HL-60 (cell line): ENCODE results near the gene KLK1.

Experiments used
- DNase-seq, 2 experiments: peaks; one replicate each; pipeline ENCODE4 v3.0.0-alpha.2; 2010 to 2020; ENCODE audit warnings: low read depth in 1 of 2, low spot score in 1 of 2
- H3K27ac ChIP-seq: fragments of 250-450 bp; sonication (Bioruptor Pico); replicated peaks from 2 replicates; pipeline ENCODE4 v1.5.1; 2020; ENCODE audit warnings: mild to moderate bottlenecking, moderate library complexity
- H3K27me3 ChIP-seq: fragments of 250-450 bp; sonication (Bioruptor Pico); 2 replicates; pipeline ENCODE4 v1.5.1; 2021; ENCODE audit warnings: mild to moderate bottlenecking, moderate library complexity; ENCODE audit not compliant: insufficient read depth, poor library complexity, severe bottlenecking
- H3K4me3 ChIP-seq: replicated peaks from 2 replicates; pipeline ENCODE4 v1.5.1; 2011; ENCODE audit warnings: mild to moderate bottlenecking, control low read depth, low read length; ENCODE audit not compliant: insufficient read depth
- CTCF ChIP-seq: IDR thresholded peaks from one replicate; pipeline ENCODE4 v1.5.1; 2011; ENCODE audit warnings: low read length, control low read depth, inconsistent platforms; ENCODE audit not compliant: insufficient read depth
- GABPA ChIP-seq: IDR thresholded peaks from 2 replicates; pipeline ENCODE4 v1.6.1; 2012; ENCODE audit warnings: low read depth
- POLR2AphosphoS5 ChIP-seq: IDR thresholded peaks from 2 replicates; pipeline ENCODE4 v1.6.1; 2012; ENCODE audit warnings: low read depth
- REST ChIP-seq: IDR thresholded peaks from 2 replicates; pipeline ENCODE4 v1.6.1; 2012; ENCODE audit warnings: low read depth; ENCODE audit not compliant: insufficient replicate concordance
- SPI1 ChIP-seq: IDR thresholded peaks from 2 replicates; pipeline ENCODE4 v1.6.1; 2012; ENCODE audit warnings: low read depth, mild to moderate bottlenecking, borderline replicate concordance

Gene KLK1

GRCh38 chr19:50804420-50805272 lies 18.9 kb downstream of the KLK1 start:
- TF ChIP-seq GABPA = no peak; the same call in 1 of the 2 replicates
- TF ChIP-seq SPI1 = no peak
- peak; percentile 99 for TF ChIP-seq POLR2AphosphoS5
- TF ChIP-seq CTCF = no peak
- TF ChIP-seq REST = peak; percentile 74
- peak overlapping the region; percentile 99 for H3K27ac ChIP-seq
- no peaks in the 10 kb centered on the region for H3K27me3 ChIP-seq
- DNase-seq = peak; percentile 98 to 99
- H3K4me3 ChIP-seq = peak overlapping the region; percentile 84

GRCh38 chr19:50803633-50804419 lies 19.8 kb downstream of the KLK1 start:
- Histone ChIP-seq H3K27me3 (no peaks in the 10 kb centered on the region), H3K4me3 (peak overlapping the region; percentile 84), H3K27ac (peak overlapping the region; percentile 99)
- DNase-seq = no peak
- TF ChIP-seq SPI1 (no peak), CTCF (no peak), GABPA (no peak), POLR2AphosphoS5 (no peak), REST (no peak)

GRCh38 chr19:50801107-50801506 lies 22.5 kb downstream of the KLK1 start:
- DNase-seq = no peak
- Histone ChIP-seq H3K27me3 (no peaks in the 10 kb centered on the region), H3K4me3 (no peak overlapping the region), H3K27ac (no peak overlapping the region)
- no peak for TF ChIP-seq GABPA
- TF ChIP-seq REST = no peak
- no peak for TF ChIP-seq SPI1
- TF ChIP-seq POLR2AphosphoS5 = no peak
- TF ChIP-seq CTCF = no peak
